DMS153 treated with DMSO at 0.1 percent for 48 hours (cell line): ENCODE results near the gene PTTG1IP2.

ENCODE experiments used
- DNase-seq: peaks from one replicate; lab custom pipeline; 2025; ENCODE audit not compliant: unreplicated experiment; lab: John Stamatoyannopoulos, UW

The PTTG1IP2 gene

GRCh38 chr7:90474284-90475210, 5.1 kb downstream of the PTTG1IP2 start:
- DNase-seq, result no peak

- no peak for DNase-seq
Observed at GRCh38 chr7:90483251-90483650, 13.8 kb downstream of the PTTG1IP2 start.

GRCh38 chr7:90484706-90485105, 15.3 kb downstream of the PTTG1IP2 start:
- no peak for DNase-seq

DNA sequence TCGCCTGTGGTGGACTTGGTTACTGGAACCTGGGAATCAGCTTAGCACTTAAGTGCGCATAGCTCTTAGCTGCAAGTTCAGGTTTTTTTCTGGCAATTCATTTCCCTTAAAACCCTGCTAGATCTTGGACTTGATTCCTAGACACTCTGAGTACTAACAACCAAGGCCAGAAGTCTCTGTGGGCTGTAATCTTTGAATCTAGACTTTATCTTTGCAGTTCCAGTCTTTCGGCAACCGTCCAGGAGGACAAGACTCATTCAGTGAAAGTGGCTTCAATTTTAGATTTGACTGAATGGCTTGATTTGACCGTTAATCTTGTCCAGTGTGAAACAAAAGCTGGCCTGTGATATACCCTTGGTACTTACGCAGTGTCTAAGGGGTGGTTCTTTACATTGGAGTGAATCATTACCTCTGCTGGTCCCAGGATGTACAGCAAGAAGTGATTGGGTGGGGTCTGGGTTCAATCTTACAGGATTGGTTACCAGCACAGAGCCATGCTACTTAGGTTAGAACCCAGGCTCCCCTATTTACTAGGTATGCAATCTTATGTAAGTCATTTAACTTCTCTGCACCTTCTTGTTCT, 16.4 kb downstream of the PTTG1IP2 start:
- DNase-seq, result no peak

DNA sequence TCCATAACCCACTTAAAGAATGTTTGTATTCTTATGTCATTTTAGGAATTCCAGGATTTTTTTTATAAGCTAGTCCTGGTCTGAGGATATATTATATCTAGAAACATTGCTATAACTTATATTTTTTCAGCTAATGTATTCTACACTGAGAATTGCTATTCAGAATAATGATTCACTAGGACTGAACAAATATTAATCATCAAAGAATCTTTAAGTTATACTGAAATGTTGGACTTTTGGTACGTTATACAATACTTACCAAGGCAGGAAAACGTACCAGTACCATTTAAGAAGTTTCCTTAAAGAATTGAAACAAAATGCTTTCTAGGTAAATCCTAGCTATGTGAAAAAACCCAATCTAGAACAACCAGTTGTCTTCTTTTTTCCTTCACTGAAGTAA, 18.4 kb downstream of the PTTG1IP2 start:
- DNase-seq, result no peak

DNA sequence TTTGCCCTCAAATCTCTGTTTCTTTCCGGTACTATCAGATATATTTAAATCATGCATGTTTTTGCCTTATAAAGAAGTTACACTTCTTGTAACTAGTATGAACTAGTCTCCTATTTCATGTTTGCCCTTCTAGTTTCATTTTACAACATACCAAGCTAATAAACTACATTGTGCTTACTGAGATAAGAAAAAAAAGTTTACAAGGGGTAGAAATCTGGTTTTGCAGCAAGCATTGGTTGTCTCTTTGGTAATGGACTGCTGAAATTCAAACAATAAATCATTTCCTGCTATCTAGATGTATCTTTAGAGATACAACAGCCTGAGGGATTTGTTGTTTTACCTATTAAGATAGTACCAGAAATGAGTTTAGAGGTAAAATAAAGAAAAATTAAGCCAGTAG, 18.8 kb downstream of the PTTG1IP2 start:
- no peak for DNase-seq

DNA sequence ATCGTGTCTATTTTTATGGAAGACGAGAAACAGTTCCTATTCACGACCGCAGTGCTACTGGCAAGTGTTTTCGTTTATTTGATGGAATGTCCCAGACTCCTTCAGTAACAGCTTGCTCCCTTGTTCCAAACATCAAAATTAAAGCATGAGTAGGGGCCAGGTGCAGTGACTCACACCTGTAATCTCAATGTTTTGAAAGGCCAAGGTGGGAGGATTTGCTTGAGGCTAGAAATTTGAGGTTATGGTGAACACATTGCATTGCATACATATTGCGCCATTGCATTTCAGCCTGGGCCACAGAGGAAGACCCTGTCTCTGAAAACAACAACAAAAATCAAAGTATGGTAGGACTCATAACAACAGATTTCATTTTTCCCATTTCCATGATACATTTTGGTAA, 22.8 kb downstream of the PTTG1IP2 start:
- no peak for DNase-seq

- DNase-seq, result no peak
Observed at GRCh38 chr7:90495241-90495640, 25.8 kb downstream of the PTTG1IP2 start.

GRCh38 chr7:90502539-90502938, 33.1 kb downstream of the PTTG1IP2 start:
- no peak for DNase-seq

GRCh38 chr7:90503367-90503766, 33.9 kb downstream of the PTTG1IP2 start:
- DNase-seq, result no peak

- DNase-seq, result no peak
Observed at GRCh38 chr7:90507692-90508091, 38.3 kb downstream of the PTTG1IP2 start.

DNA sequence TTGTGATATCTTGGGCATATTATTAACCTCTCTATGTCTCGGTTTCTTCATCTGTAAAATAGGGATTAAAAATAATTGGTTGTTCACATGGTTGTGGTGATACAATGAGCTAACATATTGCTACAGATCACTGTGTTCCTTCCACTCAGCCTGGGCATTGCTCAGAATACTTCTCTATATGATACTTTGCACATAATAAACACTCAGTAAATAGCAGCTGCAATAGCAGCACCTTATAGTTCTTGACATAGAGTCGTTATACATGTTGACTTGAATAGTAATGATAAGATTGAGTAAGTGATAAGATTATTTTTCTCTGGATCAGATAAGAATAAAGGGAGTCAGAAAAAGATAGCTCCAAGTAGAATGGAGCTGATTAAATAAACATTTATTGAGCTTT, 42.3 kb downstream of the PTTG1IP2 start:
- DNase-seq, result no peak

DNA sequence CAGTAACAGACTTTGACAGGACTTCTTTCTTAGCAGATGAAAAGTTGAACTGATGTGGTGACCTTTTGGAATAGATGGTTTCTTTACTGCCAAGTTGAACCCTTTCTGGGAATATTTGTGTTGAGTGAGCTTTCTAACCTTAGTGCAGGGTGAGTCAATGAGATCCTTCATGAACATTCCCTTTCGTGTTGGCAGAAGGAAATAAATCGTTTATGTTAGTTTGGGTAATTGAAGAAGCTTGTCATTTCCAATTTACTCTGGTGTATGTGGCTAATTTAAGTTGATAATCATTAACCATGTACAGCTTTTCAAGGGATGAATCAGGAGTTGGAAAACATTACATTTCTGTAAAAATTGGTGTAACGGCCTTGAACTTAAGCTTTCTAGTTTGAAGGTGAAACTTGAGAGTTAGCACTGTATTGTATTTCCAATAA, 43.4 kb downstream of the PTTG1IP2 start:
- no peak for DNase-seq

GRCh38 chr7:90516257-90516656, 46.8 kb downstream of the PTTG1IP2 start:
- DNase-seq, result no peak

DNA sequence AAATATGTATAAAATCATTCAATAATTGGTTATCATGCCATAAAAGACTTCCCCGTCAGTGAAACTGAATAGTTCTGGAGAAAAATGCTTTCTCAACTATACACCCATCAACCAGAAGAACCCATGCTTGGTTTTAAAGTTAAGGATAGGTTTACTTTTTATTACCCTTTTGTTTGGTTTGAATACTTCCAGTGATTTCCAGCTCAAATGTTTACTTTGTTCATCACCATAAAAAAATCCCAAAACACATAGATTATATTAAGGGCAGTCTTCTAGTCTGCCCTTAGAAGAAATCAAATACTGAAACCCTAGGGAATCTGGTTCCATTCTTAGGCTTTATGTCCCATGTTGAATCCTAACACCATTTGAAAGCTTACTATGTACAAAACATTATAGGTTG, 49.2 kb downstream of the PTTG1IP2 start:
- DNase-seq, result no peak

GRCh38 chr7:90520484-90520883, 51.0 kb downstream of the PTTG1IP2 start:
- DNase-seq, result no peak

DNA sequence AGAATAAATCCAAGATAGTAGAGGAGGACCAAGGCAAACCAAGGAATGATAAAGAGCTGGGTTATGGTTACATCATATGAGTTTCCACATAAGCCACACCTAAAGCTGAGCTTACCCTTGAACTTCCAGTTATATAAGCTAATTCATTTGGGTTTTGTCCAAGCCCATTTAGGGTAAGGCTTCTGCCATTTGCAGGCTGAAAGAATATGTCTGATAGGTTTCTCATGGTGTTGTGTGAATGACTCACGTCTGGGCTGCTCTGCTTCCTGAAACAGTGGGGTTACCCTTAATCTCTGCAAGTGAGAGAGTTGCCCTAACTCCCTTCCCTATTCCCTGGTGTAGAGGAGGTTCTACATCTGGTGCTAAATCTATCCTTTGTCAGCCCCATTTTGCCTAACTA, 60.8 kb downstream of the PTTG1IP2 start:
- no peak for DNase-seq

- DNase-seq, result no peak
Observed at GRCh38 chr7:90532231-90532929, 62.9 kb downstream of the PTTG1IP2 start.

- no peak for DNase-seq
Observed at GRCh38 chr7:90536449-90536848, 67.0 kb downstream of the PTTG1IP2 start.

- DNase-seq, result no peak
Observed at GRCh38 chr7:90538405-90538804, 69.0 kb downstream of the PTTG1IP2 start.

GRCh38 chr7:90540406-90540805, 71.0 kb downstream of the PTTG1IP2 start:
- no peak for DNase-seq

- no peak for DNase-seq
Observed at GRCh38 chr7:90551036-90551435, 81.6 kb downstream of the PTTG1IP2 start.
